Breast epithelium (tissue), 4 donors: ENCODE results near the gene AKAP7. TPM values are rescaled to one million over a fixed set of nuclear protein-coding genes. Genes with fewer than 3 reads are reported as not detected.
A peak's percentile ranks its signal among the peaks of the same experiment; 100 is the strongest.
"Not testable (repeated sequence)": the region's sequence is repeated elsewhere in the genome, so short reads cannot be mapped to it uniquely, and the experiment has no call there.

Experiments
- DNase-seq, 2 donors: peaks; one replicate each; pipeline ENCODE4 v3.0.0-alpha.2; 2019; ENCODE audit warnings: low spot score in 2 of 2
- H3K27ac ChIP-seq, 2 donors: fragments of 200-600 bp; sonication (generic) in 1 of 2; one replicate each; pipeline ENCODE4 v1.5.1; 2016 to 2019; ENCODE audit warnings: mild to moderate bottlenecking in 1 of 2
- H3K27me3 ChIP-seq, 2 donors: fragments of 200-600 bp; sonication (generic) in 1 of 2; one replicate each; pipeline versions ENCODE4 v1.5.1 to v1.6.0; 2017 to 2019; ENCODE audit warnings: control low read depth in 1 of 2, mild to moderate bottlenecking in 1 of 2
- H3K36me3 ChIP-seq: fragments of 200-600 bp; one replicate; pipeline ENCODE4 v1.5.1; 2019
- H3K4me1 ChIP-seq, 2 donors: fragments of 200-600 bp; sonication (generic); one replicate each; pipeline ENCODE4 v1.5.1; 2016 to 2019; ENCODE audit warnings: control low read depth in 1 of 2
- H3K4me3 ChIP-seq, 3 donors: fragments of 200-600 bp; sonication (generic); 1 replicate in 2 of 3; 2 replicates in 1 of 3; pipeline ENCODE4 v1.5.1; 2016 to 2019; ENCODE audit warnings: mild to moderate bottlenecking in 3 of 3, moderate library complexity in 2 of 3
- H3K9me3 ChIP-seq, 2 donors: fragments of 200-600 bp; sonication (generic) in 1 of 2; one replicate each; pipeline ENCODE4 v1.5.1; 2016 to 2019; ENCODE audit warnings: control low read depth in 1 of 2
- CTCF ChIP-seq, 3 donors: fragments of 450-650 bp; IDR thresholded peaks; one replicate each; pipeline ENCODE4 v1.5.1; 2016 to 2017; ENCODE audit warnings: antibody characterized with exemption in 3 of 3, mild to moderate bottlenecking in 3 of 3, moderate library complexity in 3 of 3
- POLR2A ChIP-seq: fragments of 450-650 bp; IDR thresholded peaks from one replicate; pipeline ENCODE4 v1.6.1; 2016; ENCODE audit warnings: antibody characterized with exemption, mild to moderate bottlenecking, moderate library complexity
- POLR2AphosphoS5 ChIP-seq, 3 donors: sonication (generic); formaldehyde crosslinking; IDR thresholded peaks; one replicate each; pipeline ENCODE4 v1.6.1; 2017; ENCODE audit warnings: antibody characterized with exemption in 3 of 3
- intact Hi-C: fragments of 100-400 bp; cut with DNase I; formaldehyde crosslinking; loops from one replicate; pipeline ENCODE4 v1.15.1; 2023; ENCODE audit warnings: low total_unique reads
- total RNA-seq, 3 donors: library from RNA; depleted of rRNA; stranded (reverse); fragments of >200 nt; gene quantifications; one replicate each; pipeline ENCODE4 v1.1.0, GENCODE V29; 2016

AKAP7 gene
- total RNA-seq, result 10 to 100 TPM; 13.0 to 15.7 (median 14.4) TPM

GRCh38 chr6:131135244-131136020 is at the start of gene AKAP7:
AKAP7 (plus strand) TSS chr6:131135467; CDS start chr6:131135764, 297 bp downstream.
- peak within 1 kb of the TSS; percentile 90 to 98 for H3K27ac ChIP-seq
- no peaks in the 10 kb centered on the region for H3K27me3 ChIP-seq
- H3K36me3 ChIP-seq, result no peaks in the 10 kb centered on the region
- H3K9me3 ChIP-seq, result no peaks in the 10 kb centered on the region
- peak within 1 kb of the TSS; percentile 66 to 93 (median 78) for H3K4me3 ChIP-seq
- TF ChIP-seq CTCF (IDR thresholded peaks at IDR 0.05), result no peak
- TF ChIP-seq POLR2AphosphoS5 (IDR thresholded peaks at IDR 0.05), result peak; percentile 17 to 79 (median 65)
- peak; percentile 12 for TF ChIP-seq POLR2A
- peak; percentile 47 to 73 for DNase-seq
- intact Hi-C loops, result no loop called here
- H3K4me1 ChIP-seq, result peaks cover 0 to 7% of the 10 kb centered on the region in 2 donors

- intact Hi-C loops, result not testable (repeated sequence)
These were observed 44.9 kb upstream of the AKAP7 start for GRCh38 chr6:131090339-131090738.

GRCh38 chr6:131091944-131092343 is 43.3 kb upstream of the AKAP7 start:
- H3K36me3 ChIP-seq, DNase-seq, H3K4me3 ChIP-seq, intact Hi-C loops, H3K4me1 ChIP-seq, H3K27me3 ChIP-seq, H3K9me3 ChIP-seq, H3K27ac ChIP-seq: not testable (repeated sequence)

More at GRCh38 chr6:131090339-131090738, 44.9 kb upstream of the AKAP7 start:
- not testable (repeated sequence) for H3K36me3 ChIP-seq, H3K27ac ChIP-seq, H3K27me3 ChIP-seq, H3K4me3 ChIP-seq, DNase-seq, H3K4me1 ChIP-seq
- peaks cover 7 to 16% of the 10 kb centered on the region in 2 donors for H3K9me3 ChIP-seq

GRCh38 chr6:131093334-131093733 is 41.9 kb upstream of the AKAP7 start:
- no peak for TF ChIP-seq POLR2AphosphoS5 (IDR thresholded peaks at IDR 0.05)
- no peak for TF ChIP-seq POLR2A
- no peak for TF ChIP-seq CTCF (IDR thresholded peaks at IDR 0.05)
- no peak for DNase-seq
- intact Hi-C loops, result no loop called here
- no peak overlapping the region for H3K4me3 ChIP-seq
- peaks cover 7% of the 10 kb centered on the region in 2 donors for H3K9me3 ChIP-seq
- no peaks in the 10 kb centered on the region for H3K4me1 ChIP-seq
- H3K36me3 ChIP-seq, result no peaks in the 10 kb centered on the region
- H3K27ac ChIP-seq, result no peak overlapping the region
- H3K27me3 ChIP-seq, result no peaks in the 10 kb centered on the region

GRCh38 chr6:131096786-131097185 is 38.5 kb upstream of the AKAP7 start:
- TF ChIP-seq CTCF (IDR thresholded peaks at IDR 0.05), result no peak
- H3K27ac ChIP-seq, result no peak overlapping the region
- peaks cover 7% of the 10 kb centered on the region in 2 donors for H3K9me3 ChIP-seq
- H3K4me1 ChIP-seq, result no peaks in the 10 kb centered on the region
- no peaks in the 10 kb centered on the region for H3K27me3 ChIP-seq
- H3K36me3 ChIP-seq, result no peaks in the 10 kb centered on the region
- H3K4me3 ChIP-seq, result no peak overlapping the region
- DNase-seq, result no peak
- intact Hi-C loops, result no loop called here

- no peaks in the 10 kb centered on the region for H3K9me3 ChIP-seq
- no peaks in the 10 kb centered on the region for H3K27me3 ChIP-seq
- TF ChIP-seq POLR2AphosphoS5 (IDR thresholded peaks at IDR 0.05) (no peak), CTCF (IDR thresholded peaks at IDR 0.05) (no peak), POLR2A (no peak)
- H3K4me1 ChIP-seq, result no peaks in the 10 kb centered on the region
- no peak overlapping the region for H3K4me3 ChIP-seq
- H3K36me3 ChIP-seq, result no peaks in the 10 kb centered on the region
- intact Hi-C loops, result no loop called here
- H3K27ac ChIP-seq, result no peak overlapping the region
- no peak for DNase-seq
These were observed 33.2 kb upstream of the AKAP7 start for GRCh38 chr6:131101911-131102680.
